ENCODE data around the gene PAGR1.
"Not testable (repeated sequence)": the region's sequence is repeated elsewhere in the genome, so short reads cannot be mapped to it uniquely, and the experiment has no call there.

Gene PAGR1

DNA sequence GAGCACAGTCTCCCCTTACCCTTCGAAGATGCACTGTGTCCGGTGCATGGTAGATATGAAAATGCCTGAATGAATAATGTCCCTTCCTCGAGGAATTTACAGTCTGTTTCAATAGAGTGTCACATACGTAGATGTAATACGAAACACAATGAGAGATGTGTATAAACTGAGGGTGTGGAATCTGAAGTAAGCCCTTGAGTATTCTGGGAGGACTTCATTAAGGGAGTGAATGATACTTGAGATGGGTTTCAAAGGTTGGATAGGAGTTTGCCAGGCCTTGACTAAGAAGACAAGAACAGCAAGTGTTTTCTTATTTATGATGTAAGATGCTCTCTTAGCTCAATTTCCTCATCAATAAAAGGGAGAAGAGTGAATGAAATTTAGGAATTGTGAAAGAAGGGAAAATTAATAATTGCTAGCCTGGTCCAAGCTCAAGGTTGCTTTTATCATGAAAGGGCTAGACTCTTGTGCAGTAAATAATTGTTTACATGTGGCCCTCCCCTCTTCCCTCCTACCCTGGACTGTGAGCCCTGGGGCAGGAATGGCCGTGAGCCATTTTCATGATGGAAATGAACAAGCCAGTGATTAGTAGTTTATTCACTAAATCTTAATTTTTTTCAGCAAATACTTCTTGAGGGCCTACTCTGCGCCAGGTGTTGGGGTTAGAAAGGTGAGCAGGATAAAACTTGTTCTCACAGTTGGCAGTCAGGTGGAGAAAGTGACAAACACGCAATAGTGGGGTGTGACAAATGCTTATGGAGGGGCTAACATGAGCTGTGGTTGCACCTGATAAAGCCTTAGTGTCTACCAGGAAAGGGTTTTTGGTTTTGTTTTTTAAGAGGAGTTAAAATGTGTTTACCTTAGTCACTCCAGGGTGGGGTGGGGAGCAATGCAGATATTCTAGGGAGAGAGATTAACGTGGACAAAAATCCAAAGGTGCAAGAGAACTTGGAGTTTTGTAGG is 23.8 kb upstream of the PAGR1 start:
- Histone ChIP-seq H3K9ac (ENCODE audit: low read length) (peak overlapping the region; percentile 99), H3K4me3 (ENCODE audit: insufficient read depth, low read length, poor library complexity, severe bottlenecking) (peak overlapping the region; percentile 88), H2AFZ (ENCODE audit: low read depth, low read length, severe bottlenecking) (no peak overlapping the region), H3K79me2 (ENCODE audit: insufficient read depth, low read length) (peaks cover 63% of the 10 kb centered on the region), H4K20me1 (ENCODE audit: low read depth, low read length) (peaks cover 7% of the 10 kb centered on the region; the same call in 1 of the 2 replicates), H3K27me3 (ENCODE audit: low read length) (no peaks in the 10 kb centered on the region), H3K4me2 (ENCODE audit: low read depth, low read length, poor library complexity, severe bottlenecking) (peak overlapping the region; percentile 95), H3K36me3 (ENCODE audit: low read length) (peaks cover 7% of the 10 kb centered on the region; the same call in 1 of the 2 replicates), H3K9me3 (ENCODE audit: insufficient read depth, low read length) (no peaks in the 10 kb centered on the region), H3K9me2 (replicated peaks; ENCODE audit: insufficient read depth, low read length) (no peaks in the 10 kb centered on the region), H3K27ac (ENCODE audit: low read depth, low read length) (0 out of 2 replicates have a peak overlapping the region, but pooled peaks have one; percentile 74), H3F3A (ENCODE audit: insufficient read depth) (peaks cover 4% of the 10 kb centered on the region; the same call in 1 of the 2 replicates)
- TF ChIP-seq, protein P1, sequence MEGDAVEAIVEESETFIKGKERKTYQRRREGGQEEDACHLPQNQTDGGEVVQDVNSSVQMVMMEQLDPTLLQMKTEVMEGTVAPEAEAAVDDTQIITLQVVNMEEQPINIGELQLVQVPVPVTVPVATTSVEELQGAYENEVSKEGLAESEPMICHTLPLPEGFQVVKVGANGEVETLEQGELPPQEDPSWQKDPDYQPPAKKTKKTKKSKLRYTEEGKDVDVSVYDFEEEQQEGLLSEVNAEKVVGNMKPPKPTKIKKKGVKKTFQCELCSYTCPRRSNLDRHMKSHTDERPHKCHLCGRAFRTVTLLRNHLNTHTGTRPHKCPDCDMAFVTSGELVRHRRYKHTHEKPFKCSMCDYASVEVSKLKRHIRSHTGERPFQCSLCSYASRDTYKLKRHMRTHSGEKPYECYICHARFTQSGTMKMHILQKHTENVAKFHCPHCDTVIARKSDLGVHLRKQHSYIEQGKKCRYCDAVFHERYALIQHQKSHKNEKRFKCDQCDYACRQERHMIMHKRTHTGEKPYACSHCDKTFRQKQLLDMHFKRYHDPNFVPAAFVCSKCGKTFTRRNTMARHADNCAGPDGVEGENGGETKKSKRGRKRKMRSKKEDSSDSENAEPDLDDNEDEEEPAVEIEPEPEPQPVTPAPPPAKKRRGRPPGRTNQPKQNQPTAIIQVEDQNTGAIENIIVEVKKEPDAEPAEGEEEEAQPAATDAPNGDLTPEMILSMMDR (IDR thresholded peaks at IDR 0.05; ENCODE audit: insufficient read depth, low read length, poor library complexity, severe bottlenecking): no peak
- no peak for TF ChIP-seq EZH2phosphoT487 (conservative IDR thresholded peaks at IDR 0.05; ENCODE audit: low read length)

DNA sequence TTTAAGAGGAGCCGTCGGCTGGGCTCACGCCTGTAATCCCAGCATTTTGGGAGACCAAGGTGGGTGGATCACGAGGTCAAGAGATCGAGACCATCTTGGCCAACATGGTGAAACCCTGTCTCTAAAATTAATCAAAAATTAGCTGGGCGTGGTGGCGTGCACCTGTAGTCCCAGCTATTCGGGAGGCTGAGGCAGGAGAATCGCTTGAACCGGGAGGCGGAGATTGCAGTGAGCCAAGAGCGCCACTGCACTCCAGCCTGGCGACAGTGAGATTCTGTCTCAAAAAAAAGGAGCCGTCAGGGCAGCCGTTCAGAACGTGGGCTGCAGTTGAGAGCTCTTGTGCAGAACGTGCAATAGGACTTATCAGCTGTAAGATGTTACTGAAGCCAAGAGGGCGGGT is 22.8 kb upstream of the PAGR1 start:
- not testable (repeated sequence) for H3K9me2 ChIP-seq (replicated peaks; ENCODE audit: insufficient read depth, low read length); H3K27me3 ChIP-seq (ENCODE audit: low read length); H3K4me3 ChIP-seq (ENCODE audit: insufficient read depth, low read length, poor library complexity, severe bottlenecking); H3K27ac ChIP-seq (ENCODE audit: low read depth, low read length); H3K9ac ChIP-seq (ENCODE audit: low read length); H2AFZ ChIP-seq (ENCODE audit: low read depth, low read length, severe bottlenecking); H4K20me1 ChIP-seq (ENCODE audit: low read depth, low read length); H3K9me3 ChIP-seq (ENCODE audit: insufficient read depth, low read length); H3K4me2 ChIP-seq (ENCODE audit: low read depth, low read length, poor library complexity, severe bottlenecking); H3F3A ChIP-seq (ENCODE audit: insufficient read depth)
- Histone ChIP-seq H3K36me3 (ENCODE audit: low read length) (peaks cover 17% of the 10 kb centered on the region), H3K79me2 (ENCODE audit: insufficient read depth, low read length) (peaks cover 68% of the 10 kb centered on the region)

DNA sequence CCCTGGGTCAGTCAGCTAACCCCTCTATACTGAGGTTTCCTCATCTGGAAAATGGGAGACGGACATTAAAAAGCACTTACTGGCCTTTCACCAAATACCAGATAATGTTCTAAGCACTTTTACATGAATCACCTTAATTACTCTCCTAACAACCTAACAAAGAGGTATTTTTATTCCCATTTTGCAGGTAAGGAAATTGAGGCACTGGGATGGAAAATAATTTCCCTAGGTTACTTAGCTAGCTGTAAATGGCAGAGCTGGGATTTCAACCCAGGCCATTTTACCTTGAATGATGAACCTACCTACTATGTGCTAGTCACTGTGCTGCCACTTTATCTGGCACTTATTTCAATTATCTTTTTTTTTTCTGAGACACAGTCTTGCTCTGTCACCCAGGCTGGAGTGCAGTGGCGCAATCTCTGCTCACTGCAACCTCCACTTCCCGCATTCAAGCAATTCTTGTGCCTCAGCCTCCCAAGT is 21.7 kb upstream of the PAGR1 start:
- TF ChIP-seq, protein P1 (IDR thresholded peaks at IDR 0.05; ENCODE audit: insufficient read depth, low read length, poor library complexity, severe bottlenecking): no peak
- TF ChIP-seq EZH2phosphoT487 (conservative IDR thresholded peaks at IDR 0.05; ENCODE audit: low read length): no peak
- Histone ChIP-seq H3F3A (ENCODE audit: insufficient read depth) (no peaks in the 10 kb centered on the region), H2AFZ (ENCODE audit: low read depth, low read length, severe bottlenecking) (no peak overlapping the region), H3K9ac (ENCODE audit: low read length) (no peak overlapping the region), H3K9me2 (replicated peaks; ENCODE audit: insufficient read depth, low read length) (no peaks in the 10 kb centered on the region), H3K27ac (ENCODE audit: low read depth, low read length) (no peak overlapping the region), H3K27me3 (ENCODE audit: low read length) (no peaks in the 10 kb centered on the region), H4K20me1 (ENCODE audit: low read depth, low read length) (peaks cover 7% of the 10 kb centered on the region; the same call in 1 of the 2 replicates), H3K36me3 (ENCODE audit: low read length) (peaks cover 25% of the 10 kb centered on the region), H3K4me2 (ENCODE audit: low read depth, low read length, poor library complexity, severe bottlenecking) (no peak overlapping the region), H3K4me3 (ENCODE audit: insufficient read depth, low read length, poor library complexity, severe bottlenecking) (no peak overlapping the region), H3K79me2 (ENCODE audit: insufficient read depth, low read length) (peaks cover 69% of the 10 kb centered on the region), H3K9me3 (ENCODE audit: insufficient read depth, low read length) (no peaks in the 10 kb centered on the region)
